Astrocyte (in vitro differentiated cells and primary cell): Measurements from ENCODE around the gene JAZF1. TPM values are rescaled to one million over a fixed set of nuclear protein-coding genes. Genes with fewer than 3 reads are reported as not detected.

Experiments used
- DNase-seq: peaks from one replicate; pipeline ENCODE4 v3.0.0-alpha.2; 2010; ENCODE audit warnings: low read depth
- FAIRE-seq: peaks from 2 replicates; lab custom pipeline; 2011; peaks lifted over from hg19 to GRCh38; lab: Jason Lieb, UNC
- H2AFZ ChIP-seq: 2 replicates; pipeline ENCODE4 v1.6.0; 2012; ENCODE audit warnings: low read depth, low read length, inconsistent platforms
- H3K27ac ChIP-seq: 2 replicates; pipeline ENCODE4 v1.5.1; 2011; ENCODE audit warnings: low read depth, low read length, inconsistent platforms
- H3K27me3 ChIP-seq: 2 replicates; pipeline ENCODE4 v1.6.0; 2011; ENCODE audit warnings: low read length, inconsistent platforms; ENCODE audit not compliant: insufficient read depth
- H3K36me3 ChIP-seq: 2 replicates; pipeline ENCODE4 v1.5.1; 2011; ENCODE audit warnings: low read length, inconsistent platforms; ENCODE audit not compliant: insufficient read depth
- H3K4me1 ChIP-seq: 2 replicates; pipeline ENCODE4 v1.5.1; 2011; ENCODE audit warnings: low read length, inconsistent platforms; ENCODE audit not compliant: insufficient read depth
- H3K4me2 ChIP-seq: 2 replicates; pipeline ENCODE4 v1.6.0; 2012; ENCODE audit warnings: low read length, inconsistent platforms
- H3K4me3 ChIP-seq: 2 replicates; pipeline ENCODE4 v1.5.1; 2011; ENCODE audit warnings: low read depth, mild to moderate bottlenecking, low read length, inconsistent platforms; ENCODE audit not compliant: insufficient read depth
- H3K79me2 ChIP-seq: 2 replicates; pipeline ENCODE4 v1.6.0; 2012; ENCODE audit warnings: mild to moderate bottlenecking, low read length, inconsistent platforms; ENCODE audit not compliant: insufficient read depth
- H3K9ac ChIP-seq: 2 replicates; pipeline ENCODE4 v1.6.0; 2012; ENCODE audit warnings: mild to moderate bottlenecking, low read length, inconsistent platforms
- H3K9me3 ChIP-seq: 2 replicates; pipeline ENCODE4 v1.5.1; 2012; ENCODE audit warnings: low read depth, mild to moderate bottlenecking, low read length, inconsistent platforms; ENCODE audit not compliant: insufficient read depth
- H4K20me1 ChIP-seq: 2 replicates; pipeline ENCODE4 v1.6.0; 2012; ENCODE audit warnings: low read length, inconsistent platforms; ENCODE audit not compliant: insufficient read depth
- H3K27ac Mint-ChIP-seq: one replicate; pipeline ENCODE4 v1.8.0; 2021; ENCODE audit warnings: mild to moderate bottlenecking, mixed read lengths; ENCODE audit not compliant: unreplicated experiment
- H3K27me3 Mint-ChIP-seq: one replicate; pipeline ENCODE4 v1.8.0; 2021; ENCODE audit warnings: low read depth, mixed read lengths; ENCODE audit not compliant: unreplicated experiment
- H3K36me3 Mint-ChIP-seq: one replicate; pipeline ENCODE4 v1.8.0; 2021; ENCODE audit warnings: low read depth, mixed read lengths; ENCODE audit not compliant: unreplicated experiment
- H3K4me1 Mint-ChIP-seq: one replicate; pipeline ENCODE4 v1.8.0; 2021; ENCODE audit warnings: low read depth, mixed read lengths; ENCODE audit not compliant: unreplicated experiment
- H3K4me3 Mint-ChIP-seq: one replicate; pipeline ENCODE4 v1.8.0; 2021; ENCODE audit warnings: mild to moderate bottlenecking, moderate library complexity, mixed read lengths; ENCODE audit not compliant: unreplicated experiment
- H3K9me3 Mint-ChIP-seq: one replicate; pipeline ENCODE4 v1.8.0; 2021; ENCODE audit warnings: mild to moderate bottlenecking, mixed read lengths; ENCODE audit not compliant: unreplicated experiment
- EZH2 ChIP-seq: IDR thresholded peaks from 2 replicates; pipeline ENCODE4 v1.6.1; 2012; ENCODE audit warnings: mild to moderate bottlenecking, low read length, inconsistent platforms; ENCODE audit not compliant: insufficient read depth
- total RNA-seq: library from RNA; stranded (reverse); gene quantifications from 2 replicates; pipeline ENCODE4 v1.2.1, GENCODE V29; 2021
- TF ChIP-seq, protein P1 (sequence below): IDR thresholded peaks from 2 replicates; pipeline ENCODE4 v1.5.1; 2011; ENCODE audit warnings: low read depth, mild to moderate bottlenecking, inconsistent platforms, low read length, moderate library complexity; ENCODE audit not compliant: insufficient read depth

The JAZF1 gene
- total RNA-seq, 1 donor from 2014 or later, result 20.1 TPM

DNA sequence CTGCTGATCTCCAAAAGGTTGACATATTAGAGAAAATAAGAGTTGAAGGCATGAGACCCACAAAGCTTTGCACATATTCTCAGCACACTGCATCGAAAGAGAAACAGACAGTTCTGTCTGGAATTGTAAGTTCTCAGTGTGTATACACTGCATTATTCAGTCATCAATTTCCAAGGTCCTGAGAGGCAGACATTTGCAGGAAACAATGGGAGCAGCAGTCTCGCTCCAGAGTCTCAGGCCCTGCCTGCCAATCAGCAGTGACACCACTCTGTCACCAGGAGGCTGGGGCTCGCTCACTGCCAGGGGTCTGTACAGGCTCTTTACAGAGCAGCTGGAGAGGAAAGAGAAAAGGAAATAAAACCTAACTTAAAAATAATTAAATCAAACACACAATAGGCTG is 36.3 kb downstream of the JAZF1 start:
- Mint-ChIP-seq H3K36me3 (peaks cover 5% of the 10 kb centered on the region), H3K9me3 (no peaks in the 10 kb centered on the region), H3K27me3 (no peaks in the 10 kb centered on the region), H3K4me3 (no peak overlapping the region), H3K27ac (no peak overlapping the region), H3K4me1 (peaks cover 21% of the 10 kb centered on the region)
- H3K79me2 ChIP-seq, result peaks cover 7% of the 10 kb centered on the region
- no peak for FAIRE-seq
- H3K27ac ChIP-seq, result no peak overlapping the region
- H3K9ac ChIP-seq, result no peak overlapping the region
- TF ChIP-seq, protein P1, sequence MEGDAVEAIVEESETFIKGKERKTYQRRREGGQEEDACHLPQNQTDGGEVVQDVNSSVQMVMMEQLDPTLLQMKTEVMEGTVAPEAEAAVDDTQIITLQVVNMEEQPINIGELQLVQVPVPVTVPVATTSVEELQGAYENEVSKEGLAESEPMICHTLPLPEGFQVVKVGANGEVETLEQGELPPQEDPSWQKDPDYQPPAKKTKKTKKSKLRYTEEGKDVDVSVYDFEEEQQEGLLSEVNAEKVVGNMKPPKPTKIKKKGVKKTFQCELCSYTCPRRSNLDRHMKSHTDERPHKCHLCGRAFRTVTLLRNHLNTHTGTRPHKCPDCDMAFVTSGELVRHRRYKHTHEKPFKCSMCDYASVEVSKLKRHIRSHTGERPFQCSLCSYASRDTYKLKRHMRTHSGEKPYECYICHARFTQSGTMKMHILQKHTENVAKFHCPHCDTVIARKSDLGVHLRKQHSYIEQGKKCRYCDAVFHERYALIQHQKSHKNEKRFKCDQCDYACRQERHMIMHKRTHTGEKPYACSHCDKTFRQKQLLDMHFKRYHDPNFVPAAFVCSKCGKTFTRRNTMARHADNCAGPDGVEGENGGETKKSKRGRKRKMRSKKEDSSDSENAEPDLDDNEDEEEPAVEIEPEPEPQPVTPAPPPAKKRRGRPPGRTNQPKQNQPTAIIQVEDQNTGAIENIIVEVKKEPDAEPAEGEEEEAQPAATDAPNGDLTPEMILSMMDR, result no peak
- no peak for TF ChIP-seq EZH2
- no peak overlapping the region for H3K4me2 ChIP-seq
- no peaks in the 10 kb centered on the region for H3K4me1 ChIP-seq
- no peaks in the 10 kb centered on the region for H3K9me3 ChIP-seq
- H3K4me3 ChIP-seq, result no peak overlapping the region
- H4K20me1 ChIP-seq, result peaks cover 21% of the 10 kb centered on the region
- H3K27me3 ChIP-seq, result no peaks in the 10 kb centered on the region
- no peak overlapping the region for H2AFZ ChIP-seq
- no peak for DNase-seq
- no peaks in the 10 kb centered on the region for H3K36me3 ChIP-seq

DNA sequence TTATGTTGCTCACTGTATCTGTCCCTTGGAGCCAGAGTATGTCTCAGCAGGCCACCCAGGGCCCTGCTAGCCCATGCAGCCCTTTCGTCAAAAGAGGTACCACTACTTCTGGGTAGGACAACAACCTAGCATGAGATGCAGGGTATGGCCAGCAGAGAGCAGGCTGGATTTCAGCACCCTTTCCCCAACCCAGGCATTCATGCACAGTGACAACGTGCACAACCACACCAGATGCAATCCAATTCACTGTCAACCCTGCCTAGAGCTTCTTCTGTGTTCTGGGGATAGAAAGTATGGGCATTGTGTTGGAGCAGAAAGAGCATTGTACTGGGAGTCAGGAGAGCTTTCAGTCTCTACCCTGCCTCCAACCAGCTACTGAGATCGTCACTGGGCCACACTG is 37.9 kb downstream of the JAZF1 start:
- Mint-ChIP-seq H3K9me3 (no peaks in the 10 kb centered on the region), H3K27ac (no peak overlapping the region), H3K4me3 (no peak overlapping the region), H3K27me3 (no peaks in the 10 kb centered on the region), H3K4me1 (peaks cover 19% of the 10 kb centered on the region), H3K36me3 (peaks cover 7% of the 10 kb centered on the region)
- no peak for FAIRE-seq
- TF ChIP-seq, protein P1, result no peak
- no peak for TF ChIP-seq EZH2
- H3K9me3 ChIP-seq, result no peaks in the 10 kb centered on the region
- H3K27ac ChIP-seq, result no peak overlapping the region
- no peak overlapping the region for H2AFZ ChIP-seq
- no peak overlapping the region for H3K9ac ChIP-seq
- no peaks in the 10 kb centered on the region for H3K27me3 ChIP-seq
- no peak for DNase-seq
- H3K4me2 ChIP-seq, result no peak overlapping the region
- H3K36me3 ChIP-seq, result no peaks in the 10 kb centered on the region
- H3K79me2 ChIP-seq, result peaks cover 7% of the 10 kb centered on the region
- no peak overlapping the region for H3K4me3 ChIP-seq
- peaks cover 28% of the 10 kb centered on the region for H4K20me1 ChIP-seq
- peaks cover 2% of the 10 kb centered on the region for H3K4me1 ChIP-seq

DNA sequence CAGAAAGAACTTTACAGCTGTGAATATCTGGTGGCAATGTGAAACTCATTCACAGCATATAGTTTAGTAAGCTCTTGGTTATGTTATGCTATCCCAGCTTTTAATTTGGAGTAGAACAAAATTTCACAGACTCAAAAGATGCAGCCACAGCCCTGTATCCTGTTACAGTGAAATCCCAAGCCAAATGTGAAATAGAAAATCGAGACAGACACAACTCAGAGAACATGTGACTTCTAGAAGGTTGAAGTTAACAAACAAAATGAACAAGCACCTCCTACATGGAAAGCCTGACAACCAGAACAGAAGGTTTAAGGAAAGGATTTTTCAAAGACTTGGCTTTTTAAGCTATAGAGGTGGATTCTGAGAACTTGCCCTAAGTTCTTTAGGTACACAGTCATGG is 39.6 kb downstream of the JAZF1 start:
- H3K4me1 ChIP-seq, result peaks cover 7% of the 10 kb centered on the region
- peaks cover 45% of the 10 kb centered on the region for H4K20me1 ChIP-seq
- H3K27me3 ChIP-seq, result no peaks in the 10 kb centered on the region
- H3K79me2 ChIP-seq, result peaks cover 7% of the 10 kb centered on the region
- no peak overlapping the region for H3K4me3 ChIP-seq
- Mint-ChIP-seq H3K4me3 (no peak overlapping the region), H3K9me3 (no peaks in the 10 kb centered on the region), H3K4me1 (peaks cover 31% of the 10 kb centered on the region), H3K36me3 (peaks cover 9% of the 10 kb centered on the region), H3K27me3 (no peaks in the 10 kb centered on the region), H3K27ac (no peak overlapping the region)
- no peak overlapping the region for H3K9ac ChIP-seq
- no peak for DNase-seq
- no peaks in the 10 kb centered on the region for H3K9me3 ChIP-seq
- TF ChIP-seq EZH2, result no peak
- no peak for FAIRE-seq
- H3K4me2 ChIP-seq, result no peak overlapping the region
- no peak overlapping the region for H2AFZ ChIP-seq
- H3K36me3 ChIP-seq, result no peaks in the 10 kb centered on the region
- no peak overlapping the region for H3K27ac ChIP-seq
